Right hindlimb (tissue), 1 donor: ENCODE data around the gene HYDIN.
"Not testable (repeated sequence)": the region's sequence is repeated elsewhere in the genome, so short reads cannot be mapped to it uniquely, and the experiment has no call there.

Experiments
- DNase-seq: peaks from one replicate; pipeline ENCODE4 v3.0.0-alpha.2; 2018

The HYDIN gene

DNA sequence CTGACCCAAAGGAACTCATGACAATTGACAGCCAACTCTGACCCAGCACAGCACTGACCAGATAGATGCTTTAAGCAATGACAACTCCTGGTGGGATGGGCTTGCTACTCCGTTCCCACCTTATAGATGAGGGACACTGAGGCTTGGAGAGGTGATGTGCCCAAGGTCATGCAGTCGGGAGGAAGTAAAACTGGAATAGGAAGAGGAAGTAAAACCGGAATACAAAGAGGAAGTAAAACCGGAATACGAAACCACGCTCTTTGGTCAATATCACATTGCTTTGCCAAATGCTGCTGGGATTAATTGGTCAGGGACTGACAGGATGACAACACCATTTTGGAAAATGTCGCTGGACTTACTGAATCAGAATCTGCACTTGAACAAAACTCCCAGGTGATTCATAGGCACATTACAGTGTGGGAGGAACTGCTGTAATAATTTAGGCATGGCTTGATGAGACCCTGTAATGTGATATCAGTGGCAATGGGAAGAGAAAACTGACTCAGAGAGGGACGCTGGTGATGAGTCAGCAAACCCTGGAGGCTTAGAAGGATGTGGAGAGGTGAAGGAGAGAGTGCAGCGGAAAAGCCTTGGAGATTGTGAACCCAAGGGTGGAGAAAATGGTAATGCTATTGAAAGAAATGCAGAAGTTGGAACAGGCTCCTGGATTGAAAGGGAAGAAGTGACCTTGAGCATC is 243.4 kb downstream of the HYDIN start:
- not testable (repeated sequence) for DNase-seq

DNA sequence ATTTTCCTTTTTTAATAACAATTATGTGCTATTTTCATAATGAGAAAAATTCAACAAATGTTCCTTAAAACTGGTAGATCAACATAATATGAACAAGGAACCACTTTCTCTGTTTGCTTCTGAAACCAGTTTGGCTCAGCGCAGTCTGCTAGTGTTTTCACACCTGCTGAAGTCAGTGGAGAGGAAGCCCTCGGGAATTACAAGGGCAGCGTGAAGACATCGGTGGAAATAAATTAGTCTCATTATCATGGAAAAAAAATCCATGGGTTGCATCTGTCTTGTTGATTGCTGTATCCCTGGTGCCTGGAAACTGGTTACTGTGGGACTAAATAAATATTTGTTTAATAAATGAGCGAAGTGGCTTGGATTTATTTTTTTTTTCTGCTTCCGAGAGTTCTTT is 245.8 kb downstream of the HYDIN start:
- not testable (repeated sequence) for DNase-seq

DNA sequence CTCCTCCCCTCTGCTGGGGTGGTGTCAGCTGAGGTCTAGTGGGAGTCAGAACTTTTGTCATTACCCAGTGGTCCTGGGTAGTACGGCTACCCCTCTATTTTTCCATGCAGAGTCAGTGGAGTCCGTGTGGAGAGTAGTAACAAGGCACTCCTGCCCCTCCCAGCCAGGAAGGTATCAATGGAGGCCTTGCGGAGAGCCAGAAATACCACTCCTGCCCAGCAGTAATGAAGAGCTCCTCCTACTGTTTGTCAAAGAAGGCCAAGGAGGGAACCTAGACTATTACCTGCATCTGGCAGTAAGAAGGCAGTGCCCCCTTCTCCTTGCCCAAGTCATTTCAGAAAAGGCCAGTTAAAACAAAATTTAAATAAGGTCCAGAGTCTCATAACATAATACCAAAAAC is 262.2 kb downstream of the HYDIN start:
- DNase-seq, result not testable (repeated sequence)

DNA sequence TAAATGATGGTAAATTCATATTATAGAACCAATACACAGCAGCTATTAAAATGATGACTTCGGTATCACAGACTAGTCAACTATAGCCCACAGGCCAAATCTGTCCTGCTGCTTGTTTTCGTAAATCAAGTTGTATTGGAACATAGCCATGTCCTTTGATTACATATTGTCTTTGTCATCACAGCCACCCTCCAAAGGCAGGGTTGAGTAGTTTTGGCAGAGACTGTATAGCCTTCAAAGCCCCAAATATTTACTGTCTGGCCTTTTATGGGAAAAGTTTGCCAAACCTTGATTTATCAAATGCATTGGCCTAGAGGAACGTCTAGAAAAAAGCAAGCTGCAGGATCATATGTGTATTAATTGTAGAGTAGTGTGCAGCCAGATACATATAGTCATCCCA is 270.4 kb downstream of the HYDIN start:
- DNase-seq, result not testable (repeated sequence)

DNA sequence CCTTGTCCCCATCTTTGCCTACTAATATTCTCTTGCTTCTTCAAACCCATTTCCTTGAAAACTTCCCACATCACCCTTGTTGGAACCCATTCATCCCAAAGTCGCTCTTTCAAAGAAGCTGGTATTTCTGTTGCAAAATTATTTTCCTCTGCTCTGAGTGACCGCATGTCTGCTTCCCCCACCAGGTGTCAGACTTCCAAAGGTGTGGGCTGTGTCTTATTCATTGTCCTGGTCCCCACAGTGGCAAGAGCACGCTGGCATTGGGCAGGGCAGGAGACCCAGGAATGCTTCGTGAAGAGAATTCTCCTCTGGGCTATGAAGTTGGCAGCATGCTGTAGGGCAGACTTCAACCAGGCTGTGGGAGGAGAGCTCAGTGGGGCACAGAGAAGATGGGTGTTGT is 275.6 kb downstream of the HYDIN start:
- not testable (repeated sequence) for DNase-seq

DNA sequence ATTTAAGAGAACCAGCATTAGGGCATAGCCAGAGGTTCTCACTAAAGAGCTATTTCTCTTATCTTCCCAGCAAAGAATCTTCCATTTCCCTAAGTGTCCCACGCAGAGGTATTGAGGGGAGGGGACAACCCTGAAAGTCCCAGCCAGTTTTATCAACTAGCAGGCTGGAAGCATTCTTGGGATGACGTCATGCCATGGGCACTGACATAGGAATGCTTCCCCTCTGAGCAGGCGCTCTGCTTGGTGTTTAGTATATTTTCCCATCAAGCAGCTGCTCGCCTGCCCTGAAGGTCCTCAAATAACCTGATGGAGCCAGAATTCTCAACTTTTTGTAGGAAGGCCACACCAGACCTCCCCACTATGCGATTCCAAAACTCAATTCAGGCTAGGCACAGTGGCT is 276.7 kb downstream of the HYDIN start:
- DNase-seq, result not testable (repeated sequence)

DNA sequence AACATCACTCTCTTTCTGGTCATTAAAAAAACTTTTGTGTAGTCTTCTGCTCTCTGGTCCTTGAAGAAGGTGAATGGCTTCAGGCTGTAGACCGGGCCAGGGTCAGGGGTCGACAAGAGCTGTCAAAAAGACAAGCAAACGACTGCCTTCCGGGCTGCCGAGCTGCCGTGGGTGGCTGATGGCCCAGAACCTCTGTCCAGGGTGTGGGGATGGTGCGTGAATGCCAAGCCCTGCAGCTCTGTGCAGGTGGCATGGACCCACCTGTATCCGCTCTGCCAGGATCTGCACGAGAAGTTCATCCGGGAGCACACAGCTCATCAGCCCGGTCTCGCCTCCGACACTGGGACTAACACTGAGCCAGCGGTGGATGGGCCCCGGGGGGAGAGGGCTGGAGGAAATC is 287.0 kb downstream of the HYDIN start:
- DNase-seq, result not testable (repeated sequence)

DNA sequence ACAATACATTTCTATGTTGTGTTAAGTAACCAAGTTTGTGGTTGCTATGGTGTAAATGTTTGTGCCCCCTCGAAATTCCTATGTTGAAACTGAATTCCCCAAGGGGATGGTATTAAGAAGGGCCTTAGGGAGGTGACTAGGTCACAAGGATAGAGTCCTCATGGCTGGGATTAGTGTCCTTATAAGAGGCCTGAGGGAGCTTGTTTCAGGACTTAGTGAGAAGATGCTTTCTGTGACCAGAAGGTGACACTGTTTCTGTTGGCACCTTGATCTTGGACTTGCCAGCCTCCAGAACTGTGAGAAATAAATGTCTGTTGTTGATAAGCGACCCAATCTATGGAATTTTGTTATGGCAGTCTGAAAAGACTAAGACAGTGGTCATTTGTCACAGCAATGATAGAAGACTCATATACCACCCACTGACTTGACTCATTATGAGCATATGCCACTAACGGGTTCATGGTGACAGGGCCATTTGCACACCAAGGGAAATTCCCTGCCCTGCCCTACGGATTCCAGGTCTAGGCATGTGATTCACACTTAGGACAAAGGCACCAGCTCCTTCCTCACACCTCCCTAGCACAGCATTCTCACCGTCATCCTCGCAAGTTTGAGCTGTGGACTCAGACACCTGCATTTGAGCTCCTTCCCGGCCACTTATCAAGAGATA is 290.7 kb downstream of the HYDIN start:
- DNase-seq, result not testable (repeated sequence)

DNA sequence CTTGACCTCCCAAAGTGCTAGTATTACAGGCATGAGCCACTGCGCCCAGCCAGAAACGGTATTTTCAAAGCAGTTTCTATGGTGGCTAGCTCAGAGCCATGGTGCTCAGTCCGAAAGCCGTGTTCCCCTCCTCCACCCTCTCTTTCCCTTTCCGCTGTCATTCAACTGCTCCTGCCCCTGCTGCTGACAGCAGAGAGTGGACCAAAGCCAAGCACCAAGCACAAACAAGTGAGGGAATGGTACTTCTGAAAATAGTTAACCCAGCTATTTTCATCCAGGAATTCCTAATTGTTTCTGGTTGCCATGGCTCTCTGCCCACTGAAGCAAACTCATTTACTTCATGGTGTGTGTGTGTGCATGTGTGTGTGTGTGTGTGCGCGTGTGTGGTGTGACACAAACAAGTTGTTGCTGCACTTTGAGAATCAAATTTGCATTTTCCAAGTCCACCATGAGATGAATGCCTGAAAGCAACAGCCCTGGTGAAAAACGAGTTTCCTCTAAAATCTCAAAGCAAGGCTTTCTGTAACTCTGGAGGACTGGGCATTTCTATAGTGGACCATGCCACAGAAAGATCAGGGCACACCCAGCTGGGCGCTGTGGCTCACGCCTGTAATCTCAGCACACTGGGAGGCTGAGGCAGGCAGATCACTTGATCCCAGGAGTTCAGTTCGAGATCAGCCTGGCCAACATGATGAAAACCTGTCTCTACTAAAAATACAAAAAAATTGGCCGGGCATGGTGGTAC is 293.6 kb downstream of the HYDIN start:
- DNase-seq, result not testable (repeated sequence)

DNA sequence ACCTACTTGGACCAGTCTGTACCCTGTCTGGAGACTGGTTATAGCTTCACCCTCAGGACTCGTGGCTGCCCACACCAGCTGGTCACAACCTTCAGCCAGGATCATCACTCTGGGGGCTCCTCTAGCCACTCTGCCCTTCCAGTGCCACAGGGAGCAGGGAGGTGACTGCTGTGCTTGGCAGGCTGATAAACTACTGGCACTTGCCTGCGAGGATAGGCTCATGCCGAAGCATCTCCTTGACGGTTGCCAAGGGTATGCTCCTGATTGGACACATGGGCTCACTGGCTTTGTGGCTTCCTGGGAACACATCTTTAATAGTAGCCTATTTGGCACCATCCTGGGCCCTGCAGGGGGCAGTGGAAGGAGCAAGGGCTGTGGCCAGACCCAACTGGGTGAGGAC is 295.2 kb downstream of the HYDIN start:
- DNase-seq, result not testable (repeated sequence)

DNA sequence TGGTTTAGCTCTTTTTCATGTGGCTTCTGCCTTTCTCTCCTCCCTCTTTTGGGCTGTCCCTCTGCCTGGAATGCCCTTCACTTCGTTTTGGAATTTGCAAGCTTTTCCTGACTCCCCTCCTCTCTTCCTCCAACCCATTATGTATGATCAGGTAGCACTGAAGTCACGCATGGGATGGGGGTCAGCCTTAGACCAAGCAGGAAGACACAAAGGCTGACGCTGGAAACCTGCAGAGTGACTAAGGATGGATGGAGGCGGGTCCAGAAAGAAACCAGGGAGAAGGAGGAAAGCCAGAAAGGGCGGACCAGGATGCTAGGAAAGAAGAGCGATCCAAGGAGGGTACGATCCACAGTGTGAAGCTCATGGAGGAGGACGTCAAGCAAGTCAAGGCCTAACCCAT is 296.8 kb downstream of the HYDIN start:
- DNase-seq, result not testable (repeated sequence)

DNA sequence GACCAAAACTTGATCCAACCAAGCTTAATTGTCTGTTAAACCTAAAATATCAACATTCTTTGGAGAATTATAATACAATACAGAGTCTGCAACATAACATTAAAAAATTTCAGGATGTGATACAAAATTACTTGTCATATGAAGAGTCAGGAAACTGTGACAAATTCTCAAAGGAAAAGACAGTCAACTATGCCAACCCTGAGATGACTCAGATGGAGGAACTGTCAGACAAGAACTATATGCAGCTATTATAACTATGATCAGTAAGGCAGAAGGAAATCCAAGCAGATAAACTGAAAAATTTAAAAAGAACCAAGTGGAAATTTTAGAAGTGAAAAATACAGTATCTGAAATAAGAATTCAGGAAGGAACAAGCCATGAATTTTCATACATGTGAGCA is 299.8 kb downstream of the HYDIN start:
- DNase-seq, result not testable (repeated sequence)

DNA sequence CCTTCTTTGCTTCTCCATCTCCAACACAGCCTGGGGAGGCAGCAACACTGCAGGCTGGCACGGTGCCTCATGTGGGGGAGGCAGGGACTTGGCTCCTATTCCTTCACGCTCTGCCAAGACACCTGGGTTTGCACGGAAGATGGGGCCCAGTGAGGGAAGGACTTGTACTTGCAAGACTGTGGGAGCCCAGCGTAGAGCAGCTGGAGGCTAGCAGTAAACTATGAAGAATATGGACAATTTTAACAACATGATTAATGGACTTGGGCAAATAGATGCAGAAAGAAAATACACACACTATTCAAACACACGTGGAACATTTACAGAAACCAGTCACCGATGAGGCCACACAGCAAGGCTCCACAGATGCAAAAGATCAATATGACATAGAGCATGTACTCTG is 308.4 kb downstream of the HYDIN start:
- peak; percentile 55 for DNase-seq

DNA sequence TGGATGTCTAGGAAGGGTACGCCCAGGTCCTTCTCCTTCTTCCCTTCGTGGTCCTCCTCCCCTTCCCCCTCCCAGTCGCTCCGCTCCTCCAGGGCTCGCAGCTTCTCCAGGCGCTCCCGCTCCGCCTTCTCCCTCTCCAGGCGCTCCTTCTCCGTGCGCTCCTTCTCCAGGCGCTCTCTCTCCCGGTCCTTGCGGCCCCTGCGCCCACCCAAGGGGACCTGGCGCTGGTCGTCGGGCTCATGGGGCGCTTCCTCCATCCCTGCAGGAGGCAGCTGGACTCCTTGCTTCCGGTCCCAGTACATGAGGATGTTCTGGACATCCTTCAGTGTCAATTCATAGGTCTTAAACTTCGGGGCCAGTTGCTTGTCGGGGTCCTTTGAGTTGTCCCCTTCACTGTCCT is 309.9 kb downstream of the HYDIN start:
- DNase-seq, result not testable (repeated sequence)

DNA sequence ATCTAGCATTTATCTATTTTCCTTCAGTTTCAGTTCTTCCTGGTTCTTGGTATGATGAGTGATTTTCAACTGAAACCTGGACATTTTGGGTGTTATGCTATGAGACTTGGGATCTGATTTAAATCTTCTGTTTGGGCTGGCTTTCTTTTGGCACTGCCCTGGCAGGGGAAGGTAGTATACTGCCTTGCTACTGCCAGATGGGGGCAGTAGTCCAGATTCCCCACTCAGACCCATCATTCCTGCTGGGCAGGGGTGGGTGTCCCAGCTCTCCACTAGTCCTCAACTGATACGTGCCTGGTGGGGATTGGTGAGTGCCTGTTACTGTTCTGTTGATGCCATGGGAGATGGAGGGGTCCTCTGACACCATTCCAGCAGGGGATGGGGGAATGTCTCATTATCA is 342.3 kb downstream of the HYDIN start:
- not testable (repeated sequence) for DNase-seq

DNA sequence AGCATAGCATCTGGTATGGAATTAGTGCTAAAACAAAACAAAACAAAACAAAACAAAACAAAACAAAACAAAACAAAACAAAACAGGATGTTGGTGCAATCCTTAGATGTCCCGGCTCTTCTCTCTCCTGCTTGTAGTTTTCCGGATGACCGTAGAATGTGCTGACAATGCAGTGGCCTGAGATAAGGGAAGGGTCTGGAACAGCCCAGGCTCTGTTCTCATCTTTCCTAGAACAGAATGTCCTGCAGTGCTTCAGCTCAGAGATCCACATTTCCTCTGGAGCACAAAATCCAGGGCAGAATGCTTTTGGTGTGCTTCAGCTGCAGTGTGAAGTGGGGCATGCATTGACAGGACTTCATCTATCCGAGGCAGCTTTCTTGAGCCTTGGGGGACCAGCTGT is 345.9 kb downstream of the HYDIN start:
- DNase-seq, result not testable (repeated sequence)

DNA sequence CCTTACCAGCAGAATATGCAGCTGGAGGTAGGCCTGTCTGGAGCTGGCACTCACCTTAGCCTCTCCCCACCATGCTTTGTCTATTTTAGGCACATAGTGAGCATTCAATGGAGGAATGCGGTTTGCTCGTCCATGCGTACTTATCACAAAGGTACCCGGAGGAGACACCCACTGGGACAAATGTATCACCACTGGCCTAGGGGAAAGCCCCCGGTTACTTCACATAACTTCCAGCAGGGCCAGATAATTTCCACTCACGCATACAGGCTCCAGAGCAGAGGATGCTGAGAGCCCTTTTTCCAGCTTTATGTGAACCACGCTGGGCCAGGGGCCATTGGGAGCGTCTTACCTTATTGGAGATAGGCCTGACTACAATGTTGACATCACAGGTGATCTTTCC is 348.2 kb downstream of the HYDIN start:
- not testable (repeated sequence) for DNase-seq

DNA sequence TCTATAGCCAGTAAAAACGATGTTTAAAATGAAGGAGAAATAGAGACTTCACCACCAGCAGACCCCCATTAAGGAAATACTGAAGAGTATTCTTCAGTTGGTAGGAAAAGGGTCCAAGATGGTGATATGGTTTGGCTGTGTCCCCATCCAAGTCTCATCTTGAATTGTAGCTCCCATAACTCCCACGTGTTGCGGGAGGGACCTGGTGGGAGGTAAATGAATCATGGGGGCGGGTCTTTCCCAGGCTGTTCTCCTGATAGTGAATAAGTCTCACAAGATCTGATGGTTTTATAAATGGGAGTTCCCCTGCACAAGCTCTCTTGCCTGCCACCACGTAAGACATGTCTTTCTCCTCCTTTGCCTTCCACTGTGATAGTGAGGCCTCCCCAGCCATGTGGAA is 352.6 kb downstream of the HYDIN start:
- DNase-seq, result not testable (repeated sequence)

DNA sequence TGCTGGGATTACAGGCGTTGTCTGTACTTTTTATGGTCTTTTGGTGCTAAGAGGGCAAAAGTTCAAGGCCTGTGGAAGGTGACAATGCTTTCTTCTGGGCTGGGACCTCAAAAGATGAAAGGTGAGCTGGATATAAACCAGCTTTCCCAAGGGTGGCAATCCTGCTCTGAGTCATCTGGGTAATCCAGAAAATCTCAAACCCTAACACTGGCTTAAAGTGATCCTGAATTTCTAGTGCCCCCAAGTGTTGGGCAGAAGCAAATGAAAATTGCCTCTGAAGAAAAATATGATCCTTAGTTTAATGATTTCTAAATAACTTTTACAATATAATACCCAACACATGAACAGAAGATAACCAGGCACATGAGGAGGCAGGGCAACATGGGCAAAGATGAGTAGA is 354.1 kb downstream of the HYDIN start:
- DNase-seq, result not testable (repeated sequence)

DNA sequence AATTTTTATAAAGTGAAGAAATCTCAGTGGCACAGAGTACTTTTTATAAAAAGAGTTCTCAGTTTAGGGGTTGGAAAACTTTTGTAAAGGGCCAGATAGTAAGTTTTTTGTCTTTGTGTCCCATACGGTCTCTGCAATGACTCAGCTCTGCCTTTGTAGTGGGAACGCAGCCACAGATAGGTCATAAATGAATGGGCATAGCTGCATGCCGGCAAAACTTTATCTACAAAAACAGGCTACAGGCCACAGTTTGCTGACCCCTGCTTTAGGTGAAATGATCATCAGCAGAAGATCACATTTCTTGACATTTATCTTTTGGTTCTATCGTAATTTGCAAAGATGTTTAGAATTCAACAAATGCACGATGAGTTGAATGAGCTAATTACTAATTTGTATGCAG is 365.8 kb downstream of the HYDIN start:
- not testable (repeated sequence) for DNase-seq

DNA sequence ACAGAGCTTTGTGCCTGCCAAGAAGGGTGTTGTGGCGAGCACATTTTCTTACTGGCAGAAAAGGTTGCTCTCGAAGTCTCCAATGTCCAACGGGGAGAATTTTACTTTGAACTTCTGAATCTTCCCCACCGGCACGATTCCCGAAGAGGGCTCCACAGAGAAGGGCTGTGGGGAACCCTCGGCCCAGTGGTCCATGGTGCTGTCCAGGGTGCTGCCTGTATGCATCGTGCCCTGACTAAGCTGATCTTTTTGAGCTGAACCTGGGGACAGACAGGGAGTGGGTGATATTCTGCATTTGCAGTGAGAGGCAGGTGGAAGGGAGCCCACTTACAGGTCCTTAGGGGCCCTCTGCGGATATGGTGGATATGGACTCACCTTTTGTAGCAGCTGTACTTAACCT is 368.5 kb downstream of the HYDIN start:
- peak; percentile 11 for DNase-seq

DNA sequence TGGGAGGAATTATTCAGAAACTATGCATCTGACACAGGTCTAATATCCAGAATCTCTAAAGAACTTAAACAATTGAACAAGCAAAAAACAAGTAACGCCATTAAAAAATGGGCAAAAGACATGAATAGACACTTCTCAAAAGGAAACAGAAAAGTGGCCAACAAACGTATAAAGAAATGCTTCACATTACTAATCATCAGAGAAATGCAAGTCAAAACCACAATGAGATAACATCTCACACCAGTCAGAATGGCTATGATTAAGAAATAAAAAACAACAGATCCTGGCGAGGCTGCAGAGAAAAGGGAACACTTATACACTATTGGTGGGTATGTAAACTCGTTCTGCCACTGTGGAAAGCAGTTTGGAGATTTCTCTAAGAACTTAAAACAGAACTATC is 379.2 kb downstream of the HYDIN start:
- DNase-seq, result not testable (repeated sequence)

DNA sequence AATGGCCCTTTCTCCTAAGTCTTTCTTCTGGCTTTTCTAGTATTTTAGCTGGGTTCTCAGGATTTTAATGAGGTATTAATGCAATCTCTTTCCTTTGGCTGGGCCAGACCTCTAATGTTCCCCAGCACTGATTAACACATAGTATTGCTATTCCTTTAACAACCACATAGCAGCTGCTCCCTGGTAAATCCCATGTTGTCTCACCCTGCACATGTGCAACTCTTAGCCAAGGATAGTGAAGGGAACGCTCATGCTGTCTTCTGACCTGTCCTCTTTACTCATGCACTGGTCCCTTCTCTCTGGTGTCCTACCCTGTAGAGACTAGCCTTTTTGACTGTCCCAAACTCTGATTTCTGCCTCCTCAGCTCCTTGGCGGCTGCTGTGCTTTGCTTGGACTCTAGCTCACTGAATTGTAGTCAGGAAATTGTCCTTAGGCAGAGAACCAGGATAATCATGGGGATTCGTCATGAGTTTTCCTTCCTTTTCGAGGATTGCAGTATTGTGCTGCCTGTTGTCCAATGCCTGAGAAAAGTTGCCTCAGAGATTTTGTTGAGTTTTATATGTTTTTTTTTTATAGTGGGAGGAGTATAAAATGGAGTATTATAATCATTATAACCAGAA is 406.9 kb downstream of the HYDIN start:
- not testable (repeated sequence) for DNase-seq
